ENCODE measurements around the gene IL13RA2. TPM values are rescaled to one million over a fixed set of nuclear protein-coding genes. Genes with fewer than 3 reads are reported as not detected.

Gene IL13RA2
- total and polyA plus RNA-seq, 2 of the 4 experiments (the other 2 are of a cell fraction): under 0.01 to 0.14 TPM

DNA sequence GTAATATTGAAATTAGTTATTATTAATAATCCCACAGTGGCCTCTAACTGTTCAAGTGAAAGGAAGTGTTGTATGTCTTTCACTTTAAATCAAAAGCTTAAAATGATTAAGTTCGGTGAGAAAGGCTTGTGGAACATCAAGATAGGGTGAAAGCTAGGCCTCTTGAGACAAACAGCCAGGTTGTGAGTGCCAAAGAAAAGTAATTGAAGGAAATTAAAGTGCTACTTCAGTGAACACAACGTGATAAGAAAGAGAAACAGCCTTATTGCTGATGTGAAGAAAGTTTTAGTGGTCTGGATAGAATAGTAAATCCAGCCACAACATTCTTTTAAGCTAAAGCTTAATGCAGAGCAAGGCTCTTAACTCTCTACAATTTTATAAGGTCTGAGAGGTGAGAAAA is 42.6 kb upstream of the IL13RA2 start:
- Histone ChIP-seq H3K9me1 (ENCODE audit: insufficient read depth, low read length) (0 out of 2 replicates have a peak, but pooled peaks cover 4% of the 10 kb centered on the region), H3K23ac (ENCODE audit: low read depth, low read length) (no peak overlapping the region), H3K79me1 (ENCODE audit: low read depth in 1 of 2, low read length in 2 of 2) (no peaks in the 10 kb centered on the region), H2BK20ac (ENCODE audit: low read depth, low read length) (no peak overlapping the region), H2AFZ (replicated peaks; ENCODE audit: low read length, poor library complexity) (no peak overlapping the region), H3K4me3 (ENCODE audit: insufficient read depth, low read depth, low read length) (no peak overlapping the region), H3K4ac (ENCODE audit: low read depth, low read length) (no peak overlapping the region), H2AK9ac (replicated peaks; ENCODE audit: low read depth, low read length, poor library complexity) (no peak overlapping the region), H4K91ac (ENCODE audit: insufficient read depth, low read depth, low read length) (no peak overlapping the region), H3K9me3 (ENCODE audit: control insufficient read depth, insufficient read depth, low read length) (peaks cover 2% of the 10 kb centered on the region; the same call in 1 of the 2 replicates), H2AK5ac (ENCODE audit: low read depth, low read length) (no peak overlapping the region), H3K14ac (replicated peaks; ENCODE audit: low read depth, low read length) (no peak overlapping the region), H3K9ac (ENCODE audit: low read depth, low read length) (no peak overlapping the region), H3K27me3 (ENCODE audit: control insufficient read depth, insufficient read depth, low read length) (peaks cover 2% of the 10 kb centered on the region; the same call in 1 of the 2 replicates), H2BK120ac (ENCODE audit: low read depth, low read length) (no peak overlapping the region), H4K8ac (ENCODE audit: low read depth in 2 of 2, low read length in 2 of 2) (no peak overlapping the region), H3K18ac (ENCODE audit: low read depth, low read length) (0 out of 2 replicates have a peak overlapping the region, but pooled peaks have one; percentile 10), H4K20me1 (ENCODE audit: insufficient read depth, low read length) (no peaks in the 10 kb centered on the region), H3K36me3 (ENCODE audit: control insufficient read depth, insufficient read depth, low read length) (no peaks in the 10 kb centered on the region), H3K4me1 (ENCODE audit: control insufficient read depth, insufficient read depth, low read length) (peaks cover 2% of the 10 kb centered on the region; the same call in 1 of the 2 replicates), H4K5ac (ENCODE audit: low read depth, low read length) (no peak overlapping the region), H3K27ac (ENCODE audit: insufficient read depth, low read length) (no peak overlapping the region), H2BK15ac (ENCODE audit: low read depth, low read length) (no peak overlapping the region; the same call in 2 of the 3 replicates), H3K4me2 (ENCODE audit: low read depth, low read length) (no peak overlapping the region), H3K56ac (ENCODE audit: extremely low read depth, insufficient read depth, low read length) (no peak overlapping the region), H2BK5ac (ENCODE audit: low read depth, low read length, poor library complexity, severe bottlenecking) (no peak overlapping the region)
- in situ Hi-C loops (cut with MboI; ENCODE audit: low sequenced_read_pairs): no loop called here
- TF ChIP-seq POLR2A (IDR thresholded peaks at IDR 0.05; ENCODE audit: low read depth, low read length) (no peak), MAZ (IDR thresholded peaks at IDR 0.05; ENCODE audit: borderline replicate concordance, low read depth, low read length) (no peak), MAFK (IDR thresholded peaks at IDR 0.05; ENCODE audit: low read depth, low read length) (no peak), SMC3 (IDR thresholded peaks at IDR 0.05; ENCODE audit: low read depth, low read length) (no peak), BHLHE40 (IDR thresholded peaks at IDR 0.05; ENCODE audit: low read depth, low read length) (no peak), CHD1 (IDR thresholded peaks at IDR 0.05; ENCODE audit: low read depth, low read length) (no peak), CTCF (conservative IDR thresholded peaks at IDR 0.05; ENCODE audit: low read depth, low read length) (no peak)
- TF ChIP-seq, protein P1, sequence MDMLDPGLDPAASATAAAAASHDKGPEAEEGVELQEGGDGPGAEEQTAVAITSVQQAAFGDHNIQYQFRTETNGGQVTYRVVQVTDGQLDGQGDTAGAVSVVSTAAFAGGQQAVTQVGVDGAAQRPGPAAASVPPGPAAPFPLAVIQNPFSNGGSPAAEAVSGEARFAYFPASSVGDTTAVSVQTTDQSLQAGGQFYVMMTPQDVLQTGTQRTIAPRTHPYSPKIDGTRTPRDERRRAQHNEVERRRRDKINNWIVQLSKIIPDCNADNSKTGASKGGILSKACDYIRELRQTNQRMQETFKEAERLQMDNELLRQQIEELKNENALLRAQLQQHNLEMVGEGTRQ (IDR thresholded peaks at IDR 0.05; ENCODE audit: low read depth, low read length): no peak
- ChIA-PET POLR2A (ENCODE audit: unreplicated experiment) (no interaction called here), CTCF (no interaction called here)
- BruUV-seq (replicated peaks): no TSS peak
- 50% methylated on average over 1 of the region's 2 CpGs; no CpG with 5 or more reads in 1 of the 2 experiments for WGBS, 2 experiments (ENCODE audit: extremely low coverage in 2 of 2, insufficient read length in 1 of 2)
- ATAC-seq (ENCODE audit: low read depth) (no peak), DNase-seq (no peak)
- dilution Hi-C loops (cut with HindIII; ENCODE audit: low sequenced_read_pairs, unreplicated experiment): no loop called here
- intact Hi-C loops (cut with micrococcal nuclease): no loop called here
